HEK293 (cell line): ENCODE results near the gene GMEB2.

Experiments
- CTCF ChIA-PET: fragments of 350-600 bp; formaldehyde crosslinking; extraction: SDS; loops from one replicate; lab custom pipeline; 2021; ENCODE audit warnings: antibody characterized with exemption; lab: Yijun Ruan, JAX
- POLR2A ChIA-PET: fragments of 300-600 bp; formaldehyde crosslinking; extraction: SDS; loops from one replicate; lab custom pipeline; 2020; ENCODE audit warnings: antibody characterized with exemption, inconsistent platforms; lab: Yijun Ruan, JAX
- H3K27ac ChIP-seq: fragments of 200-500 bp; sonication (Bioruptor generic); 2 replicates; pipeline ENCODE4 v1.5.1; 2014; ENCODE audit warnings: low read depth, low read length, control low read depth, inconsistent platforms; ENCODE audit errors: extremely low read depth
- H3K36me3 ChIP-seq, 2 experiments: fragments of 200-500 bp in 1 of 2; sonication (Bioruptor generic) in 1 of 2; 1 replicate in 1 of 2; 2 replicates in 1 of 2; pipeline ENCODE4 v1.5.1; 2014 to 2017; ENCODE audit warnings: inconsistent platforms in 2 of 2, low read length in 2 of 2; ENCODE audit not compliant: control insufficient read depth in 2 of 2, insufficient read depth in 1 of 2
- H3K4me1 ChIP-seq: fragments of 200-500 bp; sonication (Bioruptor generic); 2 replicates; pipeline ENCODE4 v1.5.1; 2014; ENCODE audit warnings: mild to moderate bottlenecking, low read length, inconsistent platforms; ENCODE audit not compliant: control insufficient read depth, insufficient read depth
- H3K4me3 ChIP-seq: 2 replicates; pipeline ENCODE4 v1.5.1; 2011; ENCODE audit warnings: low read depth, mild to moderate bottlenecking, control low read depth, low read length, moderate library complexity
- H3K9me3 ChIP-seq: fragments of 200-500 bp; sonication (Bioruptor generic); 2 replicates; pipeline ENCODE4 v1.5.1; 2014; ENCODE audit warnings: low read depth, low read length, inconsistent platforms; ENCODE audit not compliant: control insufficient read depth, insufficient read depth
- BCL6B ChIP-seq: fragments of 450-650 bp; formaldehyde crosslinking; IDR thresholded peaks from 2 replicates; pipeline ENCODE4 v1.5.1; 2017; ENCODE audit warnings: missing biosample characterization, missing genetic modification characterization
- HOXA7 ChIP-seq: sonication (generic); formaldehyde crosslinking; IDR thresholded peaks from 2 replicates; pipeline ENCODE4 v1.8.1; 2022; ENCODE audit warnings: missing genetic modification reagents, borderline replicate concordance
- HOXC10 ChIP-seq: sonication (generic); formaldehyde crosslinking; IDR thresholded peaks from 2 replicates; pipeline ENCODE4 v1.8.1; 2023; ENCODE audit warnings: mild to moderate bottlenecking, missing genetic modification reagents
- RBAK ChIP-seq: fragments of 450-650 bp; formaldehyde crosslinking; IDR thresholded peaks from 2 replicates; pipeline ENCODE4 v1.5.1; 2016; ENCODE audit warnings: missing biosample characterization, missing genetic modification characterization
- YY1 ChIP-seq: fragments of 450-650 bp; formaldehyde crosslinking; IDR thresholded peaks from 2 replicates; pipeline ENCODE4 v1.5.1; 2018; ENCODE audit warnings: missing biosample characterization, missing genetic modification characterization
- ZBTB48 ChIP-seq: fragments of 450-650 bp; formaldehyde crosslinking; IDR thresholded peaks from 2 replicates; pipeline ENCODE4 v1.5.1; 2016; ENCODE audit warnings: missing biosample characterization, missing genetic modification characterization
- ZNF155 ChIP-seq: fragments of 450-650 bp; formaldehyde crosslinking; IDR thresholded peaks from 2 replicates; pipeline ENCODE4 v1.5.1; 2016; ENCODE audit warnings: missing biosample characterization, missing genetic modification characterization
- ZNF175 ChIP-seq: fragments of 450-650 bp; formaldehyde crosslinking; IDR thresholded peaks from 2 replicates; pipeline ENCODE4 v1.5.1; 2016; ENCODE audit warnings: missing biosample characterization, missing genetic modification characterization
- ZNF292 ChIP-seq: fragments of 450-650 bp; formaldehyde crosslinking; IDR thresholded peaks from 2 replicates; pipeline ENCODE4 v1.5.1; 2016; ENCODE audit warnings: low read depth, missing biosample characterization, missing genetic modification characterization, borderline replicate concordance
- ZNF341 ChIP-seq: fragments of 450-650 bp; formaldehyde crosslinking; IDR thresholded peaks from 2 replicates; pipeline ENCODE4; 2016; ENCODE audit warnings: low read depth, missing biosample characterization, missing genetic modification characterization
- ZNF362 ChIP-seq: fragments of 450-650 bp; formaldehyde crosslinking; IDR thresholded peaks from 2 replicates; pipeline ENCODE4 v1.5.1; 2016; ENCODE audit warnings: missing biosample characterization, missing genetic modification characterization
- ZNF548 ChIP-seq: fragments of 450-650 bp; formaldehyde crosslinking; IDR thresholded peaks from 2 replicates; pipeline ENCODE4 v1.5.1; 2016; ENCODE audit warnings: missing biosample characterization, missing genetic modification characterization
- ZNF560 ChIP-seq: fragments of 450-650 bp; formaldehyde crosslinking; IDR thresholded peaks from 2 replicates; pipeline ENCODE4 v1.5.1; 2017; ENCODE audit warnings: missing biosample characterization, missing genetic modification characterization, borderline replicate concordance
- ZNF639 ChIP-seq: fragments of 450-650 bp; formaldehyde crosslinking; IDR thresholded peaks from 2 replicates; pipeline ENCODE4 v1.5.1; 2016; ENCODE audit warnings: missing biosample characterization, missing genetic modification characterization
- ZNF660 ChIP-seq: fragments of 450-650 bp; IDR thresholded peaks from 2 replicates; pipeline ENCODE4 v1.5.1; 2018; ENCODE audit warnings: missing biosample characterization, mild to moderate bottlenecking, missing genetic modification characterization
- ZNF707 ChIP-seq: fragments of 450-650 bp; formaldehyde crosslinking; IDR thresholded peaks from 2 replicates; pipeline ENCODE4 v1.5.1; 2016; ENCODE audit warnings: missing biosample characterization, missing genetic modification characterization
- ZNF777 ChIP-seq: fragments of 450-650 bp; formaldehyde crosslinking; IDR thresholded peaks from 2 replicates; pipeline ENCODE4 v1.5.1; 2017; ENCODE audit warnings: missing biosample characterization, missing genetic modification characterization, borderline replicate concordance
- ZNF785 ChIP-seq: fragments of 450-650 bp; formaldehyde crosslinking; IDR thresholded peaks from 2 replicates; pipeline ENCODE4 v1.5.1; 2016; ENCODE audit warnings: missing biosample characterization, missing genetic modification characterization
- TF ChIP-seq, protein P1 (sequence below): fragments of 450-650 bp; formaldehyde crosslinking; IDR thresholded peaks from 2 replicates; pipeline ENCODE4 v1.5.1; 2016; ENCODE audit warnings: missing biosample characterization, missing genetic modification characterization
- TF ChIP-seq, protein P2 (sequence below): fragments of 450-650 bp; formaldehyde crosslinking; IDR thresholded peaks from 2 replicates; pipeline ENCODE4 v1.5.1; 2016; ENCODE audit warnings: missing biosample characterization, missing genetic modification characterization
- TF ChIP-seq, protein P3 (sequence below): fragments of 450-650 bp; formaldehyde crosslinking; IDR thresholded peaks from 2 replicates; pipeline ENCODE4 v1.5.1; 2016; ENCODE audit warnings: missing biosample characterization, missing genetic modification characterization
- TF ChIP-seq, protein P4 (sequence below): fragments of 450-650 bp; IDR thresholded peaks from 2 replicates; pipeline ENCODE4 v1.5.1; 2018; ENCODE audit warnings: missing biosample characterization, mild to moderate bottlenecking, missing genetic modification characterization

GMEB2 gene

DNA sequence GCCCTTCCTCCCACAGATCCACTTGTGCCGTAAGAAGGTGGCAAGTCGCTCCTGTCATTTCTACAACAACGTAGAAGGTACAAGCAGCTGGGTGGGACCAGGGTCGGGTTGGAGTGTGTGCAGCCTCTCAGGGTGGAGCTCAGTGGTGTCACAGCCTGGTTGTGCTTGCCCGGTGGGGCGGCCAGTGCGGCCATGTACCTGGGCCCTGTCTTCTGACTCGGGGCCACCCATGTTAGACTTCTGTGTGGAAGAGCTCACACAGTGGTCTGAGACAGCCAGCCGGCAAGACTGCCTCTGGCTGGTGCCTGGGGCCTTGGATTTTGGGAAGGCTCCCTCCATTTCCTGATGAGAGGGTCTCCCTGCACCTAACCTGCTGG lies 35.9 kb upstream of the GMEB2 start:
- TF ChIP-seq ZNF560 = no peak
- TF ChIP-seq, protein P1, sequence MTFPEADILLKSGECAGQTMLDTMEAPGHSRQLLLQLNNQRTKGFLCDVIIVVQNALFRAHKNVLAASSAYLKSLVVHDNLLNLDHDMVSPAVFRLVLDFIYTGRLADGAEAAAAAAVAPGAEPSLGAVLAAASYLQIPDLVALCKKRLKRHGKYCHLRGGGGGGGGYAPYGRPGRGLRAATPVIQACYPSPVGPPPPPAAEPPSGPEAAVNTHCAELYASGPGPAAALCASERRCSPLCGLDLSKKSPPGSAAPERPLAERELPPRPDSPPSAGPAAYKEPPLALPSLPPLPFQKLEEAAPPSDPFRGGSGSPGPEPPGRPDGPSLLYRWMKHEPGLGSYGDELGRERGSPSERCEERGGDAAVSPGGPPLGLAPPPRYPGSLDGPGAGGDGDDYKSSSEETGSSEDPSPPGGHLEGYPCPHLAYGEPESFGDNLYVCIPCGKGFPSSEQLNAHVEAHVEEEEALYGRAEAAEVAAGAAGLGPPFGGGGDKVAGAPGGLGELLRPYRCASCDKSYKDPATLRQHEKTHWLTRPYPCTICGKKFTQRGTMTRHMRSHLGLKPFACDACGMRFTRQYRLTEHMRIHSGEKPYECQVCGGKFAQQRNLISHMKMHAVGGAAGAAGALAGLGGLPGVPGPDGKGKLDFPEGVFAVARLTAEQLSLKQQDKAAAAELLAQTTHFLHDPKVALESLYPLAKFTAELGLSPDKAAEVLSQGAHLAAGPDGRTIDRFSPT (tag by site-specific recombination) = no peak
- TF ChIP-seq ZBTB48 (tag by site-specific recombination) = no peak
- TF ChIP-seq ZNF155 = no peak
- no peak for TF ChIP-seq ZNF707 (tag by site-specific recombination)
- no peak for TF ChIP-seq YY1
- no peak for TF ChIP-seq ZNF341 (tag by site-specific recombination)
- no peak for TF ChIP-seq ZNF777 (tag by site-specific recombination)
- no peak for TF ChIP-seq ZNF362 (tag by site-specific recombination)
- TF ChIP-seq, protein P2, sequence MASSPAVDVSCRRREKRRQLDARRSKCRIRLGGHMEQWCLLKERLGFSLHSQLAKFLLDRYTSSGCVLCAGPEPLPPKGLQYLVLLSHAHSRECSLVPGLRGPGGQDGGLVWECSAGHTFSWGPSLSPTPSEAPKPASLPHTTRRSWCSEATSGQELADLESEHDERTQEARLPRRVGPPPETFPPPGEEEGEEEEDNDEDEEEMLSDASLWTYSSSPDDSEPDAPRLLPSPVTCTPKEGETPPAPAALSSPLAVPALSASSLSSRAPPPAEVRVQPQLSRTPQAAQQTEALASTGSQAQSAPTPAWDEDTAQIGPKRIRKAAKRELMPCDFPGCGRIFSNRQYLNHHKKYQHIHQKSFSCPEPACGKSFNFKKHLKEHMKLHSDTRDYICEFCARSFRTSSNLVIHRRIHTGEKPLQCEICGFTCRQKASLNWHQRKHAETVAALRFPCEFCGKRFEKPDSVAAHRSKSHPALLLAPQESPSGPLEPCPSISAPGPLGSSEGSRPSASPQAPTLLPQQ (tag by site-specific recombination) = no peak
- no peak for TF ChIP-seq ZNF639 (tag by site-specific recombination)
- no peak for TF ChIP-seq ZNF660 (tag by site-specific recombination)
- no peak for TF ChIP-seq HOXC10 (CRISPR knock-in tag)
- TF ChIP-seq ZNF175 = no peak
- Histone ChIP-seq H3K27ac (no peak overlapping the region), H3K36me3 (peaks cover 0 to 72% of the 10 kb centered on the region in 2 experiments; a peak in 2 of 3 replicates), H3K4me1 (no peaks in the 10 kb centered on the region), H3K9me3 (no peaks in the 10 kb centered on the region), H3K4me3 (no peak overlapping the region)
- POLR2A ChIA-PET = interaction anchor here (1.8 kb wide), 1 partner anchor 9 kb away, joined by 5 read pairs; the partner anchor contains the start of gene STMN3
- CTCF ChIA-PET = interaction anchor here (0.5 kb wide), 1 partner anchor 1166 kb away, joined by 3 read pairs; no protein-coding TSS in a partner anchor

GRCh38 chr20:63661959-63662812 lies 35.3 kb upstream of the GMEB2 start:
- no peaks in the 10 kb centered on the region for H3K9me3 ChIP-seq
- no peak overlapping the region for H3K4me3 ChIP-seq
- POLR2A ChIA-PET = interaction anchor here (0.7 to 1.8 kb wide), 2 partner anchors 9 to 20 kb away, joined by 3 to 5 read pairs; partner anchors contain the start of gene STMN3
- H3K4me1 ChIP-seq = no peaks in the 10 kb centered on the region
- no peak overlapping the region for H3K27ac ChIP-seq
- peaks cover 0 to 66% of the 10 kb centered on the region in 2 experiments; a peak in 2 of 3 replicates for H3K36me3 ChIP-seq
- CTCF ChIA-PET = interaction anchor here (0.5 kb wide), 1 partner anchor 1166 kb away, joined by 3 read pairs; no protein-coding TSS in a partner anchor
- TF ChIP-seq HOXA7 (no peak), BCL6B (tag by site-specific recombination) (no peak), RBAK (tag by site-specific recombination) (no peak), ZNF785 (tag by site-specific recombination) (no peak), ZNF548 (tag by site-specific recombination) (no peak), ZNF292 (tag by site-specific recombination) (no peak)
- TF ChIP-seq, protein P3, sequence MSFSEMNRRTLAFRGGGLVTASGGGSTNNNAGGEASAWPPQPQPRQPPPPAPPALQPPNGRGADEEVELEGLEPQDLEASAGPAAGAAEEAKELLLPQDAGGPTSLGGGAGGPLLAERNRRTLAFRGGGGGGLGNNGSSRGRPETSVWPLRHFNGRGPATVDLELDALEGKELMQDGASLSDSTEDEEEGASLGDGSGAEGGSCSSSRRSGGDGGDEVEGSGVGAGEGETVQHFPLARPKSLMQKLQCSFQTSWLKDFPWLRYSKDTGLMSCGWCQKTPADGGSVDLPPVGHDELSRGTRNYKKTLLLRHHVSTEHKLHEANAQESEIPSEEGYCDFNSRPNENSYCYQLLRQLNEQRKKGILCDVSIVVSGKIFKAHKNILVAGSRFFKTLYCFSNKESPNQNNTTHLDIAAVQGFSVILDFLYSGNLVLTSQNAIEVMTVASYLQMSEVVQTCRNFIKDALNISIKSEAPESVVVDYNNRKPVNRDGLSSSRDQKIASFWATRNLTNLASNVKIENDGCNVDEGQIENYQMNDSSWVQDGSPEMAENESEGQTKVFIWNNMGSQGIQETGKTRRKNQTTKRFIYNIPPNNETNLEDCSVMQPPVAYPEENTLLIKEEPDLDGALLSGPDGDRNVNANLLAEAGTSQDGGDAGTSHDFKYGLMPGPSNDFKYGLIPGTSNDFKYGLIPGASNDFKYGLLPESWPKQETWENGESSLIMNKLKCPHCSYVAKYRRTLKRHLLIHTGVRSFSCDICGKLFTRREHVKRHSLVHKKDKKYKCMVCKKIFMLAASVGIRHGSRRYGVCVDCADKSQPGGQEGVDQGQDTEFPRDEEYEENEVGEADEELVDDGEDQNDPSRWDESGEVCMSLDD (tag by site-specific recombination) = no peak
- TF ChIP-seq, protein P4, sequence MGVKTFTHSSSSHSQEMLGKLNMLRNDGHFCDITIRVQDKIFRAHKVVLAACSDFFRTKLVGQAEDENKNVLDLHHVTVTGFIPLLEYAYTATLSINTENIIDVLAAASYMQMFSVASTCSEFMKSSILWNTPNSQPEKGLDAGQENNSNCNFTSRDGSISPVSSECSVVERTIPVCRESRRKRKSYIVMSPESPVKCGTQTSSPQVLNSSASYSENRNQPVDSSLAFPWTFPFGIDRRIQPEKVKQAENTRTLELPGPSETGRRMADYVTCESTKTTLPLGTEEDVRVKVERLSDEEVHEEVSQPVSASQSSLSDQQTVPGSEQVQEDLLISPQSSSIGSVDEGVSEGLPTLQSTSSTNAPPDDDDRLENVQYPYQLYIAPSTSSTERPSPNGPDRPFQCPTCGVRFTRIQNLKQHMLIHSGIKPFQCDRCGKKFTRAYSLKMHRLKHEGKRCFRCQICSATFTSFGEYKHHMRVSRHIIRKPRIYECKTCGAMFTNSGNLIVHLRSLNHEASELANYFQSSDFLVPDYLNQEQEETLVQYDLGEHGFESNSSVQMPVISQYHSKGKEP = no peak
